ENCODE measurements around the gene ALPG. TPM values are rescaled to one million over a fixed set of nuclear protein-coding genes. Genes with fewer than 3 reads are reported as not detected.
"Not testable (repeated sequence)": the region's sequence is repeated elsewhere in the genome, so short reads cannot be mapped to it uniquely, and the experiment has no call there.

The ALPG gene
- polyA plus RNA-seq, 1 donor from 2014 or later: not detected

DNA sequence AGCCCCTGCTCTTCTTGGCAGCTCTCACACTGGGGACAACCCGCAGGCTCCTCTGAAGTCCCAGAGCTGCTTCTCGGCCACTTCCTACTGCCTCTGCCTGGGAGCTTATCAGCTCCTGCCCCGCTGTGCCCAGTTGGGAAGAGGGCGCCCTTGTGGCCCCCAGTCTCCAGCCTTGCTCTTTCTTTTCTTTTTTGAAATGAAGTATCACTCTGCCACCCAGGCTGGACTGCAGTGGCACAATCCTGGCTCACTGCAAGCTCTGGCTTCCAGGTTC lies 28.7 kb downstream of the ALPG start:
- Mint-ChIP-seq H3K4me1 (peaks cover 0 to 2% (median 0%) of the 10 kb centered on the region in 3 donors), H3K4me3 (no peak overlapping the region), H3K27me3 (peaks cover 7% of the 10 kb centered on the region), H3K9me3 (no peaks in the 10 kb centered on the region), H3K27ac (no peak overlapping the region), H3K36me3 (no peaks in the 10 kb centered on the region)

- Mint-ChIP-seq H3K27ac (no peak overlapping the region), H3K9me3 (no peaks in the 10 kb centered on the region), H3K4me1 (peaks cover 0 to 2% (median 0%) of the 10 kb centered on the region in 3 donors), H3K36me3 (no peaks in the 10 kb centered on the region), H3K4me3 (no peak overlapping the region), H3K27me3 (peaks cover 7% of the 10 kb centered on the region)
Observed at GRCh38 chr2:232435805-232436204, 29.2 kb downstream of the ALPG start.

GRCh38 chr2:232436381-232437194 lies 29.9 kb downstream of the ALPG start:
- Mint-ChIP-seq H3K27me3 (peaks cover 8% of the 10 kb centered on the region), H3K9me3 (no peaks in the 10 kb centered on the region), H3K27ac (no peak overlapping the region), H3K4me1 (peaks cover 0 to 2% (median 0%) of the 10 kb centered on the region in 3 donors), H3K4me3 (no peak overlapping the region), H3K36me3 (no peaks in the 10 kb centered on the region)

GRCh38 chr2:232437195-232437571 lies 30.5 kb downstream of the ALPG start:
- Mint-ChIP-seq H3K27me3 (peaks cover 9% of the 10 kb centered on the region), H3K4me3 (no peak overlapping the region), H3K9me3 (no peaks in the 10 kb centered on the region), H3K36me3 (no peaks in the 10 kb centered on the region), H3K4me1 (peaks cover 0 to 2% (median 0%) of the 10 kb centered on the region in 3 donors), H3K27ac (no peak overlapping the region)

- Mint-ChIP-seq H3K27ac (no peak overlapping the region), H3K4me1 (peaks cover 0 to 2% (median 0%) of the 10 kb centered on the region in 3 donors), H3K27me3 (peaks cover 9% of the 10 kb centered on the region), H3K4me3 (no peak overlapping the region), H3K9me3 (no peaks in the 10 kb centered on the region), H3K36me3 (no peaks in the 10 kb centered on the region)
Observed at GRCh38 chr2:232438091-232438490, 31.4 kb downstream of the ALPG start.

DNA sequence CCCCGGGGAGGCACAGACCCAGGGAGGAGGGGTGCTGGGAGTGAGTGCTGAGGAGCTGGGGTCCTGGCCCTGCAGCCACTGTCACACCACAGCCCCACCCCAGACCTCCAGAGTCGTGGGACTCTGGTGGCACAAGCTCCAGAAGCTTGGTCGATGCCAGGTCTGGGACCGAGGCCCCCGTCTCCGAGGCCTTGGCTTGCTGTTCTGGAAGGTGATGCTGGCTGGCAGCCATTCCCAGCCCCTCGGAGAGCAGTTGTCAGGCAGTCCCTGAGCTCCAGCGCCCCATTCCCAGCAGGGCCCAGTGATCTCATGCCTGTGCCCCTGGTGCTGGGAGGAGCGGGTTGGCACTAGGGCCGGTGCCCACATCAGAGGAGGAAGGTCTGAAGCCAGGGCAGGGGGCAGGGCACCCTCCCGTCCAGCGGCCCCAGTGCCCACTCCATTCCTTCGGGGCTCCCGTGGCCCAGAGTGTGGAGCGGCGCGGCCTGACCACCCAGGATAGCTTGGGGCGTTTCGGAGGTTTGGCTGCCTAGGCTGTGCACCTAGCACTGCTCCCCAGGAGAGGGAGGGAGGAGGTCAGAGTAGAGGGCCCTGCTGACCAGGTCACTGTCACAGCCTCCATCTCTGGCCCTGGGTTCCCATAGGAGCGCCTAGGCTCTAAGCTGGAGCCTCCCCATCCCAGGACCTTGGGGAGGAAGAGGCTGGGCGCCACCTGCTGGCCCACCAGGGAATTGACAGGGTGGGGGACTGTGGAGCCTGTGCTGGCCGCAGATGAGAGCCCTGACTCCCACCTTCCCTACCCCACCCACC lies 32.5 kb downstream of the ALPG start:
- Mint-ChIP-seq H3K4me1 (peaks cover 0 to 2% (median 0%) of the 10 kb centered on the region in 3 donors), H3K27ac (no peak overlapping the region), H3K4me3 (no peak overlapping the region), H3K36me3 (no peaks in the 10 kb centered on the region), H3K9me3 (no peaks in the 10 kb centered on the region), H3K27me3 (peaks cover 9% of the 10 kb centered on the region)

GRCh38 chr2:232439758-232440135 lies 33.1 kb downstream of the ALPG start:
- H3K4me3 Mint-ChIP-seq: no peak overlapping the region
- no peaks in the 10 kb centered on the region for H3K36me3 Mint-ChIP-seq
- H3K4me1 Mint-ChIP-seq: peaks cover 0 to 2% (median 0%) of the 10 kb centered on the region in 3 donors
- H3K27me3 Mint-ChIP-seq: peaks cover 11% of the 10 kb centered on the region
- H3K27ac Mint-ChIP-seq: no peak overlapping the region
- no peaks in the 10 kb centered on the region for H3K9me3 Mint-ChIP-seq

DNA sequence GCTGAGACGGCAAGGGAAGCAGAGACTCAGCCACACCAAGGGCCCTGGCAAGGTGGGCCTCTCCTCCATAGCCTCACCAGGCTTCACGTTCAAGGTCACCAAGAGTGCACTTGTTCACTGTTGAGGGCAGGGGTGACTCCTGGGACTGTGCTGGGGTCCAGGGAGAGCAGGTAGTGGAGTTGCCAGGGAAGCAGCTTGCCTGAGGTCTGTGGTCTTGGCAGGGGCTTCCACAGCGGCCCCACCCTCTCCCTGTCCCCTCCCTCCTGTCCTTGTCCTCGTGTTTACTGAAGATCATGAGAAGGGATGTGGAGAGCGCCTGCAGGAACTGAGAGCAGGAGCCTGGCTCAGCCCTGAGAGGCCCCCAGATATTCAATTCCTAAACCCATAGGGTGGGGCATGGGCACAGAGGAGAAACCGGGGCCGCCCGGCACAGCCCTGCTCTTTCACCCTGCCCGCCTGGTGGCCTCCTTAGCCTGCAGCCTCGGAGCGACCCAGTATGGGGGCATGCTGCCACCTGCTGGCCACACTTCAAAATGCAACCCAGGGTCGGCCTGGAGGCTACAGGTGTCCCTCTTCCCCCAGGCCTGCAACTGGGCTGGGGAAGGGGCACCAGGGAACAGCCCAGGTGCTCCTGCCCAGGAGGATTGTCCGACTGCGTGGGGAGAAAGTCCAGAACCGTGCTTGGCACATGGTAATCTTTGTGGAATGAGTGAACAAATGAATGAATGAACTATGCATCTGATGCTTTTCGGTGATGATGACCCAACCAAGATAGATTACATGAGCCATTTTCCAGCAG lies 33.8 kb downstream of the ALPG start:
- H3K4me3 Mint-ChIP-seq: peak overlapping the region in 2 of 4 donors; percentile 39 to 41
- H3K9me3 Mint-ChIP-seq, H3K4me1 Mint-ChIP-seq, H3K36me3 Mint-ChIP-seq, H3K27ac Mint-ChIP-seq, H3K27me3 Mint-ChIP-seq: not testable (repeated sequence)

- H3K36me3 Mint-ChIP-seq: no peaks in the 10 kb centered on the region
- no peak overlapping the region for H3K4me3 Mint-ChIP-seq
- H3K4me1 Mint-ChIP-seq: peaks cover 0 to 2% (median 0%) of the 10 kb centered on the region in 3 donors
- H3K27me3 Mint-ChIP-seq: peaks cover 10% of the 10 kb centered on the region
- no peaks in the 10 kb centered on the region for H3K9me3 Mint-ChIP-seq
- H3K27ac Mint-ChIP-seq: no peak overlapping the region
Observed at GRCh38 chr2:232441147-232441651, 34.6 kb downstream of the ALPG start.

DNA sequence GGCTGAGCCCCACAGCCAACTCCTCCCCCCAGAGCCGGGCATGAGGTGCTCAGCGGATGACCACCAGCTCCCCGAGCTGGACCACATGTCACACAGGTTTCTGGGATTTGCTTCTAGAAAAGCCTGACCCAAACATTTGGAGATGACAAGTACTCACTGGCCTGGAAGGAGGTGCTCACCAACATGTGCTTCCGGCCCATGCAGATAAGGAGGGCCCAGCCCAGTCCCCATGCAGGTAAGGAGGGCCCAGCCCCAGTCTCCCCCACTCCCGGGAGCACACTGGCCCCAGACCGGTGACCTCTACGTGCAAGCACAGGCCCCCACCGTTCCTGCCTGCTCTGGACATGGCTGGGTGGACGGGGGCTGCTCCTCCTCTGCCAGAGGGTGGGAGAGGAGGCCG lies 35.3 kb downstream of the ALPG start:
- not testable (repeated sequence) for H3K9me3 Mint-ChIP-seq, H3K27ac Mint-ChIP-seq, H3K4me3 Mint-ChIP-seq

GRCh38 chr2:232442431-232442830 lies 35.8 kb downstream of the ALPG start:
- H3K36me3 Mint-ChIP-seq: not testable (repeated sequence)

More for the DNA sequence above, 35.3 kb downstream of the ALPG start:
- not testable (repeated sequence) for H3K4me1 Mint-ChIP-seq, H3K27me3 Mint-ChIP-seq, H3K36me3 Mint-ChIP-seq

DNA sequence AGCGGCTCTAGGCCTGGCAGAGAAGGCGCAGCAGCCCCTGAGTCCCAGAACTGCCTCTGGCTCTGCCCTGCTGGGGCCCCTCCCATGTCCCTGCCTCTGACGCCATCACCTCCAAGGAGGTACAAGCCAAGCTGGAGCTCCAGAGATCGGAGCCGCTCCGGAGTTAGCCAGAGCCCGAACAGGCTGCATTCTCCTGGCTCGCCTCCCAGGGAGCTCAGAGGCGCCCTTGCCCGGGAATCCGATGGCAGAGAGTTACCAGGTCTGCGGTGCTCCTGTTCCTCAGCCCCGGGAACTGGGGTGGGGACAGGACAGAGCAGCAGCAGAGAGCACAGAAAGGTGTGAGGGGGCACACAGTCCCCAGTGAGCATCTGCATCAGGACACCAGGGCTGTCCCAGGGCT lies 36.4 kb downstream of the ALPG start:
- not testable (repeated sequence) for H3K36me3 Mint-ChIP-seq, H3K4me3 Mint-ChIP-seq, H3K27me3 Mint-ChIP-seq, H3K9me3 Mint-ChIP-seq, H3K4me1 Mint-ChIP-seq, H3K27ac Mint-ChIP-seq

More at GRCh38 chr2:232442431-232442830, 35.8 kb downstream of the ALPG start:
- H3K27ac Mint-ChIP-seq, H3K4me1 Mint-ChIP-seq, H3K27me3 Mint-ChIP-seq, H3K9me3 Mint-ChIP-seq, H3K4me3 Mint-ChIP-seq: not testable (repeated sequence)

GRCh38 chr2:232443669-232444408 lies 37.2 kb downstream of the ALPG start:
- H3K4me3 Mint-ChIP-seq, H3K9me3 Mint-ChIP-seq, H3K4me1 Mint-ChIP-seq, H3K27me3 Mint-ChIP-seq, H3K27ac Mint-ChIP-seq, H3K36me3 Mint-ChIP-seq: not testable (repeated sequence)

GRCh38 chr2:232444409-232445148 lies 37.9 kb downstream of the ALPG start:
- Mint-ChIP-seq H3K4me1 (peaks cover 0 to 2% (median 2%) of the 10 kb centered on the region in 3 donors), H3K27me3 (peaks cover 5% of the 10 kb centered on the region), H3K4me3 (no peak overlapping the region), H3K36me3 (no peaks in the 10 kb centered on the region), H3K9me3 (no peaks in the 10 kb centered on the region), H3K27ac (no peak overlapping the region)

Measured in IgD-negative memory B cell (primary cell).